ENCODE results near the gene MSH4.
"Not testable (repeated sequence)": the region's sequence is repeated elsewhere in the genome, so short reads cannot be mapped to it uniquely, and the experiment has no call there.

MSH4 gene

DNA sequence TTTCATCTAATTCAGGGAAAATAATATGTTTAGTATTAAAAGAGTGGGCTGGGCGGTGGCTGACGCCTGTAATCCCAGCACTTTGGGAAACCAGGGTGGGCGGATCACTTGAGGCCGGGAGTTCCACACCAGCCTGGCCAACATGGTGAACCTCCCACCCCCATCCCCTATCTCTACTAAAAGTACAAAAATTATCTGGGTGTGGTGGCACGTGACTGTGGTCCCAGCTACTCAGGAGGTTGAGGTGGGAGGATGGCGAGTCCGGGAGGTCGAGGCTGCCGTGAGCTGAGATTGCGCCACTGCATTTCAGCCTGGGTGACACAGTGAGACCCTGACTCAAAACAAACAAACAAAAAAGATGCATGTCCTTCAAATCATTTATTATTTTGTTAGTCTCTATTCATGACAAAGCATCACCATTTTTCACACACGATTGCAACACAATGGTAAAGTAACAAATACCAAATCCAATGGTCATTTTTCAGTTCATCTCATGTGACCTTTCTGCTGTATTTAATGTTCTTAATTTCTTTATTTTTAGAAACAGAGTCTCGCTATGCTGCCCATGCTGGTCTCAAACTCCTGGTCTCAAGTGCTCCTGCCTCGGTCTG lies 1.0 kb downstream of the MSH4 start:
- no peak for DNase-seq

DNA sequence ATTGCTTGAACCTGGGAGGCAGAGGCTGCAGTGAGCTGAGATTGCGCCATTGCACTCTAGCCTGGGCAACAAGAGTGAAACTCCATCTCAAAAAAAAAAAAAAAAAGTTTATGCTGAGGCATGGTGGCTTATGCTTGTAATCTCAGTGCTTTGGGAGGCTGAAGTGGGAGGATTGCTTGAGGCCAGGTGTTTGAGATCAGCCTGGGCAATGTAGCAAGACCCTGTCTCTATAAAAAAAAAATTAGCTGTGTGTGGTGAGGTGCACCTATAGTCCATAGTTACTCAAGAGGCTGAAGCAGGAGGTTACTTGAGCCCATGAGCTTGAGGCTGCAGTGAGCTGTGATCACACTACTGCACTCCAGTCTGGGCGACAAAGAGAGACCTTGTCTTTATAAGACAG lies 4.8 kb downstream of the MSH4 start:
- DNase-seq = not testable (repeated sequence)

DNA sequence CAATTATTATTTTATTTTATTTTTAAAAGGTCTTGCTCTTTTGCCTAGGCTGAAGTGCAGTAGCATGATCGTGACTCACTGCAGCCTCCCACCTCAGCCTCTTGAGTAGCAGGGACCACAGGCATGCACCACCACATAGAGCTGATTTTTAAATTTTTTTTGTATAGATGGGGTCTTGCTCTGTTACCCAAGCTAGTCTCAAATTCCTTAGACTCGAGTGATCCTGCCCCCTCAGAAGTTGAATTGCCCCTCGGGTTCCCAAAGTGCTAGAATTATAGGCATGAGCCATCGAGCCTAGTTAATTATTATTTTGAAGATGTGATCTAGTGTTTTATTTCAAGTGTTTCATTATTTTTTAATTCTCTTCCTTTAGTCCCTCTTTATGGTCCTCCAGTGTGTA lies 12.2 kb downstream of the MSH4 start:
- no peak for DNase-seq

DNA sequence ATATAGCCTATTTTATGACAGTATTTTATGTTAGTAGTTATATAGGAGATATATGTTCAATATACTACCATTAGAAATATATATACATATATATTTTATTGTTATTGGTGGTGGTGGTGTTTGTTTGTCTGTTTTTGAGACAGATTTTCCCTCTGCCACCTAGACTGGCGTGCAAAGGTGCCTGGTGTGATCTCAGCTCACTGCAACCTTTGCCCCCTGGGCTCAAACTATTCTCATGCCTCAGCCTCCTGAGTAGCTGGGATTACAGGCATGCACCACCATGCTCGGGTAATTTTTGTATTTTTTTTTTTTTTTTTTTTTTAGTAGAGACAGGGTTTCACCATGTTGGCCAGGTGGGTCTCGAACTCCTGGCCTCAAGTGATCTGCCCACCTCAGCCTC lies 13.4 kb downstream of the MSH4 start:
- not testable (repeated sequence) for DNase-seq

DNA sequence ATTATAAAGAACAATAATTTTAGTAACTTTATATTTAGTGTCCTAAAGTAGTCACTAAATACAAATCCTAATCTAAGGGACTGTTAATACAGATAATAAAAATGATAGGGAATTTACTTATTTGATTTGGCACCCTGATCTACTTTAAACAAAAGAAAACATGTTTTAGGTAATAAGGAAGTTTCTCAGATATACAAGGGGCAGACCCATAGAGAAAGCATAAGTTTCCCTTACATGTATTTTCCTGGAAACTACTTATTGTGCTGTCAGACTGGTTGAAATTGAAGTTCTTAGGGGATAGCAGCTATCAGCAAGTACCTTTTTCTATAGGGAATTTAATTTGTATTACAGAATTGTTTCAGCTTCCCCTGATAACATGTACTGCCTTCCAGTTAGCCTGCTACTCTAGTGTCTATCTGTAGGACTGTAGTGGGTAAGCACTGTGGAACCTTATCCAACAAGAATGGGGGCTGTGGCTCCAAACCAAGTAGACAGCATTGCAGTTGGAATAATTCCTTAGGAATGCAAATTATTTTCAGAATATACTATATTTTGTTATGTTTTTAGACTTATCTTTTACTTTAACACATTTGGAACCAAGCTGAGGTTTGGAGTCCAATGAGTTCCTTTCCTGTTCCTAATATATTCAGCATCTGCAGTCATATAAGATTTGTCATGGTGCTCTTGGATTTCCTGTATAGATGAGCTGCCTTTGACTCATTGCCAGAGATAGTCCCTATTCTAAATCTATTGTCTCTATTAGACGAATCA lies 14.7 kb downstream of the MSH4 start:
- DNase-seq = no peak

DNA sequence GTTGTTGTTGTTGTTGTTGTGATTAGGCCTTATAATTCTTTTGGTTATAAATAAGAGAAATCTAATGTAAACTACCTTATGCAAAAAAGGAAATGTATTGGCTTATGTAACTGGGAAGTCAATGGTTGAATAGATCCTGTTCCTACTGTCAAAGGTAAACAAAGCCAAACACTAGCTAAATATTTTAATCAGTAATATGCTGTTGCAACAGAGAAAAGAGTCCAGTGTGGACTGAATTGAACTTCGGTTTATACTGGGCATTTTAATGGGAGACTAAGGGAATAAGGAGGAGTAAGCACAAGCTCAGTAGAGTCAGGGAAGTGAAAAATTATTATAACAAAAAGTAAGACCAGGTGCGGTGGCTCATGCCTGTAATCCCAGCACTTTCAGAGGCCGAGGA lies 15.4 kb downstream of the MSH4 start:
- no peak for DNase-seq

DNA sequence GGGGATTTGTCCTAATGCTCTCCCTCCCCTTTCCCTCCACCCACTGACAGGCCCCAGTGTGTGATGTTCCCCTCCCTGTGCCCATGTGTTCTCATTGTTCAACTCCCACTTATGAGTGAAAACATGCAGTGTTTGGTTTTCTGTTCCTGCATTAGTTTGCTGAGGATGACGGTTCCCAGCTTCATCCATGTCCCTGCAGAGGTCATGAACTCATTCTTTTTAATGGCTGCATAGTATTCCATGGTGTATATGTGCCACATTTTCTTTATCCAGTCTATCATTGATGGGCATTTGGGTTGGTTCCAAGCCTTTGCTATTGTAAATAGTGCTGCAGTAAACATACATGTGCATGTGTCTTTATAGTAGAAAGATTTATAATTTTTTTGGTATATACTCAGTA lies 26.9 kb downstream of the MSH4 start:
- not testable (repeated sequence) for DNase-seq

DNA sequence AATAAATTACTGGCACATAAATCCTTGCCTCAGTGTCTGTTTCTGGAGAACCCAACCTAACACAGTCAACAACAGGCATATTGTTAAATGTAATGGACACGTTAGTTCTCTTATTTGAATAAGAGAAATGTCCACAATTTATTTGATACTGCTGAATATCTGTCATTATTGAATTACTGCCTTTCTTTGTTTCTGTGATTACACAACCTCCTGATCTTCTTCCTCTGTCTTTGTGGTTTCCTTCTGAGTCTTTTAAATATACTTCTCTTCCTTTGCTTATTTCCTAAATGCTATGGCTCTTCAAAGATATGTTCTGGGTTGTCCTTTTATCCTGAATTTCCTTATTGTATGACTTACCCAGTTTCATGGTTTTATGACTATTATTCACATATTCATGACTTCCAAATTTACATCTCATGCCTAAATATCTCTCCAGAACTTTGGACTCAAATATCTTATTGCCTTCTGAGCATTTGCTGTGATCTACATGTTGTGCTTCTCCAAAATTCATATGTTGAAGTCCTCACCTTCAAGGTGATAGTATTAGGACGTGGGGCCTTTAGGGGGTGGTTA lies 39.9 kb downstream of the MSH4 start:
- no peak for DNase-seq

DNA sequence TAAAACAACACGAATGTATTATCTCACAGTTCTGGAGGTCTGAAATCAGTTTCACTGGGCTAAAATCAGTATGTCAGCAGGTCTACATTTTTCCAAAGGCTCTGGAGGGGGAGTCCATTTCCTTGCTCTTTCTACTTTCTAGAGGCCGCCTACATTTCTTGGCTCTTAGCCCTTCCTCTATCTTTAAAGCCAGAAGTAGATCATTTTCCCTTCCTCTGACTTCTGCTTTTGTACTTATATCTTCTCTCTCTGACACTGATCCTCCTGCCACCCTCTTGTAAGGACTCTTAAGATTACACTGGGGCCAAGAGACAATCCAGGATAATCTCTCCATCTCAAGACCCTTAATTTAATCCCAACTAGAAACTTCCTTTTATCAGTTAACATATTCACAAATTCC lies 41.4 kb downstream of the MSH4 start:
- no peak for DNase-seq

DNA sequence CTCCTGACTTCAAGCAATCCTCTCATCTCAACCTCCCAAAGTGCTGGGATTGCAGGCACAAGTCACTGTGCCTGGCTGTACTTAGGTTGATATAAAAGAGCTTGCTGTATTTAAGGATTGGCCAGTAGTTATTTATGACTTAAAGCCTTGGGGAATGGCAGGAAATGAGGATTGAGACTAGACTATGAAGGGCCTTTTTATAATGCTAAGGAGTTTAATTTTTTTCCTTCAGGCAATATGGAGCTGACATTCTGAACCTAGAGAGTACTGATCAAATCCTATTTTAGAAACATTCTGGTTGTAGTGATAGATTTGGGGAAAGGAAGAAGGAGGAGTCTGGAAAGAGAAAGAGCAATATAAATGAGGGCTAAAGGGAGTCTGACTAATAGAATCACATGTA lies 44.7 kb downstream of the MSH4 start:
- no peak for DNase-seq

DNA sequence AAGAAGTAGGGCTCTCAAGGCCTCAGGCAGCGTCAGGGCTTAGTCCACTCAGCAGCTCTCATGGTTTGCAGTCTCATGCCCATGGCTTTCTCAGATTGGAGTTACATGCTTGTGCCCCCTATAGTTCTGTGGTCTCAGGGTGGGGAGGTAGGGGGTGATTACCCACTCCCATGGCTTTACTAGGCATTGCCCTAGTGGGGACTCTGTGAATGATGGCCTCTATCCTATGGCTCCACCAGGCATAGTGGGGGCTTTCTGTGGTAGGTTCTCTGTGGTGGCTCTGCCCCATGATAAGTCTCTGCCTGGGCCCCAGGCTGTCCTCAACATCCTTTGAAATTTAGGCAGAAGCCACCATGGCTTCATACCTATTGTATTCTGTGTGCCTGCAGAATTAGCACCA lies 48.9 kb downstream of the MSH4 start:
- DNase-seq = no peak

DNA sequence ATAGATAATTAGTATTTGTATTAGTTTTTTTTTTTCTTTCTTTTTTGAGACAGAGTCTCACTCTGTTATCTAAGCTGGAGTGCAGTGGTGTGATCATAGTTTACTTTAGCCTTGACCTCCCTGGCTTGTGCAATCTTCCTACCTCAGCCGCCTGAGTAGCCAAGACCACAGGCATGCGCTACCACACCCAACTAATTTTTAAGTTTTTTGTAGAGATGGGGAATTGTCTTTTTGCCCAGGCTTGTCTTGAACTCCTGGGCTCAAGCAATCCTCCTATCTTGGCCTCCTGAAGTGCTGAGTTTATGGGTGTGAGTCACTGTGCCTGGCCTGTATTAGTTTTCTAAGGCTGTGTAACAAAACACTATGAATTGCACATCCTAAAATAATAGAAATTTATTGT lies 58.3 kb downstream of the MSH4 start:
- no peak for DNase-seq

DNA sequence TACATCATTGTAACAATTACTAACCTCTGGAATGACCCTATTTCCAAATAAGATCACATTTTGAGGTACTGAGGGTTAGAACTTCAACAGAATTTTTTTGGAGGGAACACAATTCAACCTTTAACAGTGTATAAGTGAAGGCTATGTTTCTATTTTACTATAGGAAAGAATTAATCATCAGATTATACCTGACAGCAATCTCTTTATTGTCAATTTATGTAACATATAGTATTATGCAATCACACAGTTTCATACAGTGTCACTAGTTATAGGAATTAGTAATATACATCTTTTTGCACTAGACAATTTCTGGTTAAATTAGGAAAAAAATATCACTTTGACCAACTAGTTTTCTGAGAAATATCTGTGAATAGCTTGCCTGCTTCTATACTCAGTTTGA lies 59.1 kb downstream of the MSH4 start:
- DNase-seq = no peak

DNA sequence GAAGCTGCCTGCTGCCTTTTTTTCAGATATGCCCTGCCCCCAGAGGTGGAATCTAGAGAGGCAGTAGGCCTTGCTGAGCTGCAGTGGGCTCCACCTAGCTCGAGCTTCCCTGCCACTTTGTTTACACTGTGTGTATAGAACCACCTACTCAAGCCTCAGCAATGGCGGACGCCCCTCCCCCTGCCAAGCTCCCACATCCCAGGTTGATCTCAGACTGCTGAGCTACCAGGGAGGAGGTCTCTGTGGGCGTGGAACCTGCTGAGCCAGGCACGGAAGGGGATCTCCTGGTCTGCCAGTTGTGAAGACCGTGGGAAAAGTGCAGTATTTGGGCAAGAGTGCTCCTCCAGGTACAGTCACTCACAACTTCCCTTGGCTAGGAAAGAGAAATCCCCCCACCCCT lies 65.1 kb downstream of the MSH4 start:
- no peak for DNase-seq

DNA sequence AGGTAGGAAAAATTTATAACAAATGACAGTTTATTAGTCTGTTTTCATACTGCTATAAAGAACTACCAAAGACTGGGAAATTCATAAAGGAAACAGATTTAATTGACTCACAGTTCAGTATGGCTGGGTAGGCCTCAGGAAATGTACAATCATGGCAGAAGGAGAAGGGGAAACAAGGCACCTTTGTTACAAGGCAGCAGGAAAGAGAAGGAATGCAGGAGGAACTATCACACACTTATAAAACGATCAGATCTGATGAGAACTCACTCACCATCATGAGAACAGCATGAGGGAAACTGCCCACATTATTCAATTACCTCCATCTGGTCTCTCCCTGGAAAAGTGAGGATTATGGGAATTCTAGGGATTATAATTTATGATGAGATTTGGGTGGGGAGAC lies 74.3 kb downstream of the MSH4 start:
- DNase-seq = no peak

DNA sequence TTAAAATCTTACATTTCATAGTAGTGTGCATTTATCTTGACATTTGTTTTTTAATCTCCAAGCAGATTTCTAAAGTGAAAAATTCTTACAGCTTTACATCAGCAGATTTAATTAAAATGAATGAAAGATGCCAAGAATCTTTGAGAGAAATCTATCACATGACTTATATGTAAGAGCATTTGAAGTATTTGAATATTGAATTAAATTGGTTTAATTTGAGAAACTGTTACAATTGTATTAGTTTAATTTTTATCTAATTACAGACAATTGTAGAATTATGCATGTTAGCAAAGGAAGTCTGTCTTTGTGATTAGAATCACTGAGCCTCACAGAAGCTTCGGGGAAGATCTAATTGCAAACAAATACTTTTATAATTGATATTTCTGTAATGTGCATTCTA lies 83.3 kb downstream of the MSH4 start:
- DNase-seq = no peak

DNA sequence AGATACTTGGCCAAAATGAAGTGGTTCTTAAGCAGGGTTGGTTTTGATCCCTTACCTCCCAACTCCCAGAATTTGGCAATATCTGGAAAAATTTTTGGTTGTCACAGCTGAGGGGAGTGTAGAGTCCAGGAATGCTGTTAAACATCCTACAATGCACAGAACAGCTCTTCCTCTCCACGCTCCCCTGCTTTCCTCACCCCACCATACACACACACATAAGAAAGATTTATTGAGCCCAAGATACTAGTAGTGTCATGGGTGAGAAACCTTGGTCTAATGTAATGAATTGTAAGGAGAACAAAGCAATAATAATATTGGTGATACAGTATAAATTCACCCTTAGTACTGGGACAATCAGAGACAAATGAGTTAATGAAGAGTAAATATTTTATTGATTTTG lies 87.8 kb downstream of the MSH4 start:
- no peak for DNase-seq

DNA sequence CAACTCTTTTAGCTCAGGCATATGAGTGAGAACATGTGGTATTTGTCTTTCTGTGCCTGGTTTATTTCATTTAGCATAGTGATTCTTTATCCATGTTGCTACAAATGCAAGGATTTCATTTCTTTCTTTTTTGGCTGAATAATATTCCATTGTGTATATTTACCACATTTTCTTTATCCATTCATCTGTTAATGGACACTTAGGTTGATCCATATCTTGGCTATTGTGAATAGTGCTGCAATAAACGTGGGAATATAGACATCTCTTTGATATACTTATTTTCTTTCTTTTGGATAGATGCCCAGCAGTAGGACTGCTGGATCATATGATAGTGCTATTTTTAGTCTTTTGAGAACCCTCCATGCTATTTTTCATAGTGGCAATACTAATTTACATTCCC lies 104.7 kb downstream of the MSH4 start:
- no peak for DNase-seq

DNA sequence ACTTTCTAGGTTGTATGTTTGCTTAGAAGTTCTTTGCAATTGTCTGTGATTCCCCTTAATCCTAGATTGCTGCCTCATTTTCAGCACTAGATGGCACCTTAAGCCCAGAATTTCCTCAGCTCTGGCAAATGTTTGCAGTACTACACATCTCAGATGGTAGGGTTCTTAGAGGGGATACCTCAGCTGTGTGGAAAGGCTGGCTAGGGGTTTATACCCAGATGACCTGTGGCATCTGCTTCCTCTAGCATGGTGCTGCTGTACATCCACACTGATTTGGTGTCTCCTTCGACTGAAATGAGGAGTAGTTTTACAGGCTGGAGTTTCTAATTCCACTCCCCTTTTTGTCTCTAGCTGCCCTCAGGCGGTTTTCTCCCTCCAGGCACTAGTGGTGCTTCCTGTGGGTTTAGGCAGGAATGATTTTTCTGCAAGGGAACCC lies 112.1 kb downstream of the MSH4 start:
- DNase-seq = no peak

DNA sequence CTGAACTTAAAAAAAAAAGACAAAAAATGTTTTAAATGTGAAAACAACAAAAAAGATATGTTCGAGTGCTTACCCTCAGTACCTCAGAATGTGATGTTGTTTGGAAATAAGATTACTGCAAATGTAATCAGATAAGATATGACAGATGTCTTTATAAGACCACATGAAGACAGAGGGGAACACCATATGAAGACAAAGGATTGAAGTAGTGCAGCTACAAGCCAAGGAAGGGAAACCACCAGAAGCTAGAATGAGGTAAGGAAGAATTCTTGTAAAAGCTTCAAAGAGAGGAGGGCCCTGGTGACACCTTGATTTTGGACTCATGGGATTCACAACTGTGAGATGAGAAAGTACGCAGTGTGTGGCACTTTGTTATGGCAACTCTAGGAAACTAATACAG lies 120.2 kb downstream of the MSH4 start:
- DNase-seq = no peak

DNA sequence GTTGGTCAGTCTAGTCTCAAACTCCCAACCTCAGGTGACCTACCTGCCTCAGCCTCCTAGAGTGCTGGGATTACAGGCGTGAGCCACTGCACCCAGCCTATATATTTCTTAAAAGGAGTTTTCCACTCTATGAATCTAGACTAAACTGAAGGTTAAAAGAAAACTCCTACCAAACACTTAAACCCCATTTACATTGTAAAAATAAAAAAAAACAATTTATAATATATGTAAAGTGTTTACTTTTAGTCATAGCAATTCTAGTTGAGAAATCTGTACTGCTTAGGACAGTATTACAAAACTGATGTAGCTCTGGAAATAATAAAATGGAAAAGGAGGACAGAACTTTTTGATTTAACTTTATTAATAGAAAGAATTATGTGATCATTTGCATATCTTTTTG lies 126.0 kb downstream of the MSH4 start:
- no peak for DNase-seq

DNA sequence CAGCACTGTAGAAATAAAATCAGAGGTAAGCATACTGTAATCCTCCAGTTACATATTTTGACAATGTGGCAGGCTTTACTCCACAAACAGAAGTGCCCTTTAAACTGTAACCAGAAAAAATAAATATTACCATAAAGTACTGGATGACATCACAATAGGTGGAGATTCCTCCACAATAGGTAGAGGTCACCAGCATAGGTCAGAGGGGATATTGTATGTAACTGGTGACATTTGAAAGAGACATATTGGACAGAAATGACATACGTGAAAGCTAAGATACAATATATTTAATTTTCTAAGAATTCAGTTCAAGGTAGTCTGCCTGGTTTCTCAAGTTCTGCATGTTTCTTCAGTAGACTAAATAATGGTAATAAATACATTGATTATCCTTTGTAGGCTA lies 135.6 kb downstream of the MSH4 start, which contains the start of gene ASB17:
Gene ASB17 (minus strand): TSS at position 101 of the 400 bp plus-strand sequence. CDS start 113 bp downstream, outside the sequence.
- no peak for DNase-seq

DNA sequence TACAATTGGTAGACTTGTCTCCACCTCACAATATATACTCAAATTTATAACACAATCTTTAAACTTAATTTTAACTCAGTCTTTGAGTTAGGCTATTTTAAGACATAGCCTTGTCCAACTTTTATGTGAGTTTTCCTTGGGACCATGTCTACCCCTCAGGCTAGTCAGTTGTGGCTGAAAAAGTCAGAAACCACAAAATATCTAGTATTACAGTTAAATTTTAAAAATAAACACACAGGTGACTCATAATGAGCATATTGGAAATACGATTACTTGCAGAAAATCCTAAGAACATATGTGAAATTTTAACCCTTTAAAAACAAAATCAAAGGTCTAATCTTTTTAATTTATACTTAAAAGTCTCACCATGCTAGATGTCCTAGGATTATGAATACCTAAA lies 140.4 kb downstream of the MSH4 start:
- no peak for DNase-seq

DNA sequence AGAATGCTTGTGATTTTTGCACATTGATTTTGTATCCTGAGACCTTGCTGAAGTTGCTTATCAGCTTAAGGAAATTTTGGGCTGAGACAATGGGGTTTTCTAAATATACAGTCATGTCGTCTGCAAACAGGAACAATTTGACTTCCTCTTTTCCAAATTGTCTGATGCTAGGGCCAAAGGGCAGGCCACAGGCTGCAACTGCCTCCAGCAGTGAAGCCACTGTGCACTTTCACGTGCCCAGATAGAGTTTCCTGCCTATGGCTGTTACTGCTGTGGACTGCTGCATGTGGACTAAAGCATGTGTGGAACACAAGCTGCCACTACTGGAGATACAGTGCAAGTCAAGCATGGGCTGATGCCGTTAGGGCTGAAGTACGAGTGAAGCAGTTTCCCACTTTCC lies 146.4 kb downstream of the MSH4 start:
- not testable (repeated sequence) for DNase-seq

DNA sequence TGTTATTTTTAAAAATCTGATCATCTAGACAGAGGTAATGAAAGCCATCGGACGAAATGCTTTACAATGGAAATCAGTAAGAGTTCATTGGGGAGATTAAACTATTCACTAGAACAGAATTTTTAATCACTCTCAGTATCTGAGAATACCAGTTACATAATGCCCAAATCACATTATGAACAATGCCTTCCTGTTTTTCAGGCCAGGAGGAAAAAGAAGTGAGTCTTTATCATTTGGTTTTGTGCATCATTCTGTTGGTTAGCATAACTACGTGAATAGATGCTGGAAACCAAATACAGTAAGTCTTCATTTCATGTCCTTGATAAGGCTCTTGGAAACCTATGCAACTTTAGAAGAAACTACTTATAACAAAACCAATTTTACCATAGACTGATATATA lies 153.5 kb downstream of the MSH4 start:
- no peak for DNase-seq

Measured in bone marrow (tissue), 2 donors.